OCI-M1 (cell line): ENCODE measurements around the gene SETDB1.

Source experiments
- DNase-seq: peaks from one replicate; lab custom pipeline; 2025; lab: John Stamatoyannopoulos, UW

The SETDB1 gene

DNA sequence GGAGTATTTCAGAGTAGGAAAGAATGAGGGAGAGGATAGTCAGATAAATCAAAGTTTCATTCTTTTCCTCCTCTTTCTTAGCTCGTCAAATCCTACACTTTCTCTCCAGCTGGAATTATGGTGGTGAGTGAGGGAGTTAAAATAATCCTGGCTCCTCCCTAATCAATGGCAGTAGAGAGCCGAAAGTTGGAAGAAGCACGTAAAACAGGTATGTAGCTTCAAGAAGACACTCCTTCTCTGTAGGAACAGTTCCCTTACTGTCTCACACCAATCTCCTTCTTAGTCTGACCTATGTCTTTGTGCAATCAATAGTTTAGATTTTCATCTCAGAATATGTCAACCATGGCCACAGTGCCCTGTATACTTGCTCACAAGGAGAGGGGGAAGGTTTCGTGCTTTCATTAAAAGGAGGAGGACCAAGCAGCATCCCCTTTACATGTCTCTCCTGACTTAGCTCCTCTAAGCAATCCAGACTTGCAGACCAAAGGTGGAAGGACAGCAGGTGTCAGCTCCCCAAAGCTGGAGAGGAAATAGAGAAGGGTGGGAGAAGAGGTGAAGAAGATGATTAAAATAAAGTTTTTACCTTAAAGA, 79.7 kb downstream of the SETDB1 start:
- DNase-seq, result peak; percentile 63

- peak; percentile 93 for DNase-seq
Measured at GRCh38 chr1:151006327-151007052, 80.3 kb downstream of the SETDB1 start, which contains the start of gene MINDY1. Gene MINDY1, minus strand, starts transcription at chr1:151006902. Its CDS starts 4,285 bp downstream, at chr1:151002617.

- DNase-seq, result no peak
Measured at GRCh38 chr1:151007853-151008243, 81.7 kb downstream of the SETDB1 start.

DNA sequence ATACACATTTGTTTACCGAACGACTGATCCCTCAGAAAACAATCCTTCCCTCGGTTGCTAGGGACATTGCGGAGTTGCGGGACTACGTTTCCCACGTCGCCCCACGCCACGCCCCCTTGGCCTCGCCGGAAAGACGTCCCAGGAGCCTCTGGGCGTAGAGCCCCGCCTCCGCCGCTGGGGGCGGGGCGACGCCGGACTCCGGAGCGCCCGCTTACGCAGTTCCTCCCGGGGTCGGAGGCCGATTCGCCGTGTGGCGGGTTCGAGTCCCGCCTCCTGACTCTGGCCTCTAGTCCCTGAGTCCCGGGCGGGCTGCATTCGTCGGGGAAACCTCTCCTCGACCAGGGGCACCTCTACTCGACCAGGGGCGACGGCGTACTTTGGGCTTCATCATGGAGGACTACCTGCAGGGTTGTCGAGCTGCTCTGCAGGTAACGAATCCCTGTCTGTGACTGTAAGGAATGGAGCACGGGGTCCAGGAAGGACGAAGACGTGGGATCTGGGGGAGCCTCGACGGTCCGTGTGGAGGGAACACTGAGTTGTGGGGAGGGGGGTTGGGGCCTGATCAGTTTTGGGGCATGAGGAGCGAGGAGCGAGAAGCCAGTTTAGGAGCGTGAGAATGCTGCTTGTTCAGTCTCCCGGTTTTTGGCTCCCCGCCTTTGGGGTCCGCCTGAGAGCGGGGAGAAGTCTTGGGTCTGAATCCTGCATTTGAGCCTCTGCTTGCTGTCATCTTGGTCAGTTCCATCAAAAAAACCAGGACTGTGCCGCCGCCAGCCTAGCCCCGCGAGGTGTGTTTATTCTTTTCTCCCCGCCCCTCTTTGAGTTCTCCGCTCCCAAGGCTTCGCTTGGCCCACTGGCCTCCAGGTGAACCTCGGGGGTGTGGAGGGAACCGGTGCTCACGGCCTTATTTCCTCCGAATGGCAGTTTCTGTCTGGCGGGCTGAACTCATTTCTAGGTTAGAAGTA, 82.4 kb downstream of the SETDB1 start, which contains the start of gene PRUNE1:
TSS of gene PRUNE1 (plus strand) at position 206 of the 962 bp plus-strand sequence. CDS start at position 390, 184 bp downstream.
- DNase-seq, result peak; percentile 99

DNA sequence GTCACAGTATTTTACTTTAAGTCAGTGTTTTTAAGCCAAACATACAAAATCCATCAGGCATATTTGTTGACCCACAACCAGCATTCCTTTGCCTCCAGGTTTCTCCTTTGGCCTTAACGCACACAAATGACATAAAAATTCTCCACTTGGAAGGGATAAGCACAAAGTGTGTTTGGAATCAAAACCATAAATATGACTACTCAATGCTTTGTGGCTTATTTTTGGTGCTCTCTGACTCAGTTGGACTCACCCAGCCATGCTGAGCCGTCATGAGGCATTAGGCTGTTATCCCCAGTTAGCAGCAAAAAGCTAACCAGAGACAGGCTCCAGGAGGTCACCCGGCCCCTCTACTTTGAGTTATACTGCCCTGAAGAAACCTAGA, 83.0 kb downstream of the SETDB1 start:
- DNase-seq, result peak; percentile 48

DNA sequence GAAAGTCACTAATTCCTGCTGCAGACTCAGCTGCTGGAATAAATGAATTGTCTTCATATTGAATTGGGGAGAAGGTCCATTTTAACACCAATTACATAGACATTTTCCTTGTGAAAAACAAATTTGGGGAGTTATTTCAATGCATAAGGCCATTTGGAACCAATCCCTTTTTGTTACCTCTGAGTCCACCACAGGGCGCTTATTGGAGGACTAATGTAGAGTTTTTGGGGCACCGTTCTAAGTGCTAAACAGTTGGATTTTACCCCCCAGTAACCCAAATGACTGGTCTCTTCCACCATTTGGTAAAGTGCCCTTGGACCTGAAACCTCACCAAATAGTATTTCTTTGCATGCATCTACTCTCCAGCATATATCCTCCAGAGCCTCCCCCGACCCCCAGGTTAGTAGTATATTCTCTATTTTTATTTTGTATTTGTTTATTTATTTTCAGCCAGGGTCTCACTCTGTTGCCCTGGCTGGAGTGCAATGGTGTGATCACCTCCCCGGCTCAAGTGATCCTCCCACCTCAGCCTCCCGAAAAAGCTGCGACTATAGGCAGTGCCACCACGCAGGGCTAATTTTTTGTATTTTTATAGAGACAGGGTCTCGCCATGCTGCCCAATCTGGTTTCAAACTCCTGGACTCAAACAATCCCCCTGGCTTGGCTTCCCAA, 83.6 kb downstream of the SETDB1 start:
- no peak for DNase-seq

DNA sequence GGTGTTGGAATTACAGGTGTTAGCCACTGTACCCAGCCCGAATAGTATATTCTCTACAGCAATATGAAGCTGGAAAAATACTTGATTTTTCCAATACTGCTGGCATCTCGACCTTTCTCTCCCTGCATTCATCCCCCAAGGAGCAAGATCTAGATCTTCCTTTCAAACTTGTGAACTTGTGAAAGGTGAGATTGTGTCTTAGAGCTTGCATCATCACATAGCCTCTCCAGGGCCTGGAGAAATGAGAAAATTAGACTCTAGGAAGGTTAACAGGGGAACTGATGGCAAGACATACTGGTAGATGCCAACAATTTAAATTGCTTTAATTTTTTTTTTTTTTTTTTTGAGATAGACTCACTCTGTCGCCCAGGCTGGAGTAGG, 84.2 kb downstream of the SETDB1 start:
- peak; percentile 27 for DNase-seq

DNA sequence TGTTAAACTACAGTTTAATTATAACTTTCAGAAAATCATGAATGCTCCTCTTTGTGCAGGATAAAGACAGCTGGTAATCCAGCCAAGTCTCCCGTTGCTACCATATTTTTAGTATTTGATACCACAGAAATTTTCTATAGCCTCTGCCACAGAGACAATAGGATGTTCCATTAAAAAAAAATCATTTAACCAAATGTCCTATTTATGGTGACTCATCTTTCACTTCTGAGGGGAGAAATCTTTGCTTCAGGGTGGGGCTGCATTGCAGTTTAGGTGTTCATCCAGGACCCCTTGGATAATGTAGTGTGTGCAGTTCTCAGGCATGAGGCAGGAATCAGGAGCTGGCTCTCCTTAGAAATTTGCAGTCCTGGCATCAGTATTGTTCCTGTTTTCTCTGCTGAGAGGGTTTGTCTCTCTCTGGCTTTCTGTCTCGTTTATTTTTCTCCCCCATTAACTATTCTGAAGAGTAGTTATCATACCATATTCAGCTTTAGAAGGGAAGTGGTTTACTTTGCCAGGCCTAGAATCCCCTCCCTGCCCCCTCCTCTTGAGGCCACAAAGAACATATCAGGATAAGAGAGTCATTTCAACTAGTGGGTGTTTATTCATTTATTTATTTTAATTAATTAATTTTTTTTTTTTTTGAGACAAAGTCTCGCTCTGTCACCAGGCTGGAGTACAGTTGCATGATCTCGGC, 85.1 kb downstream of the SETDB1 start:
- DNase-seq, result peak; percentile 84

GRCh38 chr1:151012684-151013471, 86.7 kb downstream of the SETDB1 start:
- DNase-seq, result no peak

DNA sequence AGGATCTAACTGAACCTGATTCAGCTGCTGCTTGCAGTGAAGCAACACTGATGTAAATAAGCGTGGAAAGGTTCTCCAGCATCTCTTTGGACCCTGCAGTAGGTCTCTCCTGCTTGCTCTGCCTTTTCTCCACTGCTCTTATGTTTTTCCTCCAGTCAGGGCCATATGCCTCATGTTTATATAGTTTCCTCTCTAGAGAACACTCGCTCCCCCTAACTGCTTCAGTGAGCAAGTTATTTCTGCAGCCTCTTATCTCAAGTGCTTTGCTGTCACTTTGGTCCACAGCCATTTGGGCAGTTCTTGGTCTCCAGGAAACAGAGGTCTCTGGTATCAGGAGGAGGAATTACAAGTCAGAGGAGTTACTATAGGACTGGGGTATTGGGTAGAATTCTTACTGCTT, 87.4 kb downstream of the SETDB1 start:
- peak; percentile 90 for DNase-seq
